Muscle layer of duodenum (tissue), 2 donors: Measurements from ENCODE around the gene ERCC4.
"Not testable (repeated sequence)": the region's sequence is repeated elsewhere in the genome, so short reads cannot be mapped to it uniquely, and the experiment has no call there.

ENCODE experiments used
- H3K27ac ChIP-seq: one replicate; pipeline ENCODE4 v1.7.0; 2013; ENCODE audit warnings: mild to moderate bottlenecking, low read length
- H3K27me3 ChIP-seq: one replicate; pipeline ENCODE4 v1.7.0; 2013; ENCODE audit warnings: low read depth, mild to moderate bottlenecking, control low read depth, low read length
- H3K36me3 ChIP-seq, 2 donors: one replicate each; pipeline ENCODE4 v1.7.0; 2013; ENCODE audit warnings: low read length in 2 of 2, control low read depth in 1 of 2, mild to moderate bottlenecking in 1 of 2; ENCODE audit not compliant: insufficient read depth in 2 of 2, control insufficient read depth in 1 of 2
- H3K4me1 ChIP-seq, 2 donors: one replicate each; pipeline ENCODE4 v1.7.0; 2013; ENCODE audit warnings: low read length in 2 of 2, mild to moderate bottlenecking in 2 of 2, control low read depth in 1 of 2, moderate library complexity in 1 of 2; ENCODE audit not compliant: insufficient read depth in 2 of 2, control insufficient read depth in 1 of 2
- H3K4me3 ChIP-seq, 2 donors: one replicate each; pipeline ENCODE4 v1.7.0; 2013; ENCODE audit warnings: low read length in 2 of 2, low read depth in 1 of 2, mild to moderate bottlenecking in 1 of 2
- H3K9me3 ChIP-seq, 2 donors: one replicate each; pipeline ENCODE4 v1.7.0; 2013; ENCODE audit warnings: low read length in 2 of 2, control low read depth in 1 of 2, mild to moderate bottlenecking in 1 of 2; ENCODE audit not compliant: control insufficient read depth in 1 of 2
- donor health status: healthy.

ERCC4 gene

DNA sequence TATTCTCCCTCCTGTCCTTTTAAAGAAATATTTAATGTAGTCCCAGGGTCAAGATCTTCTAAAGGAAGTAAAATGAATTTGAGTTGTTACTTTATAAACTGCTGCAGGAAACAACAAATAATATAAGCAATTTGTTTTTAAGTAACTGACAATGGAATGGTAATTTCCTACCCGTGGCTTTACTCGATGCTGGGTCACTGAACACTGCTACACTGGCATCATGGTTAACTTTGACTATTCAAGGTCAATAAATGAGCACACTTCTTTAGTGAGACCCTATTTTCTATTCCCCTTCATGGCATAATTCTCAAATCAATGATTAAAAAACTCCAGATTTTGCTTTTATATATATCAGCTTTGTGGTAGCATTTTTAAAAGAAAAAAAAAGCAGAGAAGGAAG lies 22.1 kb upstream of the ERCC4 start:
- H3K9me3 ChIP-seq, result peaks cover 5% of the 10 kb centered on the region in 2 donors
- no peaks in the 10 kb centered on the region for H3K4me1 ChIP-seq
- H3K36me3 ChIP-seq, result no peaks in the 10 kb centered on the region
- no peak overlapping the region for H3K4me3 ChIP-seq
- H3K27ac ChIP-seq, result no peak overlapping the region
- no peaks in the 10 kb centered on the region for H3K27me3 ChIP-seq

DNA sequence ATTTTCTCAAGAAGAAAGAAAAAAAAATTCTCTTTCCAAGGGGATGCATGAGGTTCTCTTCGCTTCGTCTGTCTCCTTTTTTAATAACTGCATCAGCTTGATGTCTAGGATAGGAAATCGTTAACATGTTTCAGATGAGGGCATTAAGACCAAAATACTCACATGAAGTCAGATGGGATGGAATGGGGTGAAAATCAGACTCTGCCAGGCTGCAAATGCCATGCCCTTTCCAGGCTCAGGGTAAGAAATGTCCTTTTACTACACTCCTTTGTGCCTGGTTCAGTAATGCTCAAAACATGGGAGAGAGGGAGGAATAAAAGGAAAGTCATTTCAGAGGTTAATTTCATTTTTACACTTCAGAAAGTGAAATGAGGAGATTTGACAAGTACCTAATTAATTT lies 21.7 kb upstream of the ERCC4 start:
- H3K4me1 ChIP-seq, result no peaks in the 10 kb centered on the region
- no peaks in the 10 kb centered on the region for H3K36me3 ChIP-seq
- H3K4me3 ChIP-seq, result no peak overlapping the region
- peaks cover 5% of the 10 kb centered on the region in 2 donors for H3K9me3 ChIP-seq
- H3K27ac ChIP-seq, result no peak overlapping the region
- H3K27me3 ChIP-seq, result no peaks in the 10 kb centered on the region

DNA sequence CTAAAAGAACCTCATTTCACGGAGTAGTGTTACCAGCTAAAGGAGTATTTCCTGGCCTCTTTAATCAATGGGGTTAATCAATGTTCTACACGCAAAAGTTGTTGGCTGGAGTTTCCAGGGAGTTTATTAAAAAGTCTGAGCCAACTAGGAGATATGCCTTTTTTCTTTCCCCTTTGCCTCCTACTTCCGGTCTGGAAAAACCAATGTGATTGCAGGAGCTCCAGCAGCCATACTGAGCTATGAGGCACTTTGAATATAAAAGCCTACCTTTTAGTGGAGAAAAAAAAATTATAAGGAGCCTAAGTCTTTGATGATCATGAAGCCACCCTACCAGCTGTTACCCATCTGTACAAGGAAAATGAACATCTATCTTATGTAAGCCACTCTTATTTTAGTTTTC lies 17.9 kb upstream of the ERCC4 start:
- Histone ChIP-seq H3K36me3 (no peaks in the 10 kb centered on the region), H3K9me3 (peaks cover 0 to 3% of the 10 kb centered on the region in 2 donors), H3K4me3 (no peak overlapping the region), H3K27me3 (no peaks in the 10 kb centered on the region), H3K27ac (no peak overlapping the region), H3K4me1 (no peaks in the 10 kb centered on the region)

DNA sequence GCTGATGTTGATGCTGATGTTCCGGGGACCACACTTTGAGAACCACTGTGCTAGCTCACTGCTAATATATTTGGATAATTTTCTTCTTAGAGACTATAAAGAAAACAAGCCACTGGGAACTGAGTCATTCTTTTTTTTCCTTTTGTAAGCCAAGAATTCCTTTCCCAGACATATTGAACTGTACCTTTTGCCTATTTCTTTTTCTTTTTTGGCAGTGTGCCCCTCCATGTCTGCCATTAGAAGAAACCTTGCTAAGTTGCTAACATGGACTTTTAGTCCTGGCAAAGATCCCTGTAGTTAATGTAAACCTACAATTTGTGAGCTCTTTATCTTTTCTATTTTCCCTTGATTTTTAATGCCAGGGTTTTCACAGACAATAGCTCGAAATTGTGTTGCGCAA lies 17.3 kb upstream of the ERCC4 start:
- no peak overlapping the region for H3K27ac ChIP-seq
- H3K9me3 ChIP-seq, result peaks cover 0 to 3% of the 10 kb centered on the region in 2 donors
- H3K36me3 ChIP-seq, result no peaks in the 10 kb centered on the region
- no peak overlapping the region for H3K4me3 ChIP-seq
- no peaks in the 10 kb centered on the region for H3K4me1 ChIP-seq
- H3K27me3 ChIP-seq, result no peaks in the 10 kb centered on the region

DNA sequence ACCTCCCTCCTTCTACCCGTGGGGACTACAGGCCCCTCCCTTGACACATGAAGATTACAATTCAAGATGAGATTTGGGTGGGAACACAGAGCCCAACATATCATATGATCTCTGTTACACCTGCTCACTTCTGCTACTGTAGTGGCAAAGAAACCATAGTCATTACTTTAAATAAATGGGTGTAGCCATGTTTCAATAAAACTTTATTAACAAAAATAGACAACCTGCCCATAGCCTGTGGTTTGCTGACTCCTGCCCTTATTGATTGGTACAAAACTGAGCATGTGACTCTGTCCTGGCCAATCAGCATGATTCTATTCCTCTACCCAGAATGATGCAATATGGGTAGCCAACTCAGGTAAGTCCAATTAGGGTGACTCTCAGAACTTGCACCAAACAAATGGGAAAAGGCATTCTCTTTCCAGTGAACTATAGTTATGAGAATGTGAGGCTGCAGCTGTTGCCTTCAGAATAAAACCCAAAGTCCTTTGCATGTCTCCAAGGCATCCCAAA lies 15.7 kb upstream of the ERCC4 start:
- Histone ChIP-seq H3K9me3 (peaks cover 0 to 3% of the 10 kb centered on the region in 2 donors), H3K27me3 (no peaks in the 10 kb centered on the region), H3K36me3 (no peaks in the 10 kb centered on the region), H3K27ac (no peak overlapping the region), H3K4me1 (no peaks in the 10 kb centered on the region), H3K4me3 (no peak overlapping the region)

DNA sequence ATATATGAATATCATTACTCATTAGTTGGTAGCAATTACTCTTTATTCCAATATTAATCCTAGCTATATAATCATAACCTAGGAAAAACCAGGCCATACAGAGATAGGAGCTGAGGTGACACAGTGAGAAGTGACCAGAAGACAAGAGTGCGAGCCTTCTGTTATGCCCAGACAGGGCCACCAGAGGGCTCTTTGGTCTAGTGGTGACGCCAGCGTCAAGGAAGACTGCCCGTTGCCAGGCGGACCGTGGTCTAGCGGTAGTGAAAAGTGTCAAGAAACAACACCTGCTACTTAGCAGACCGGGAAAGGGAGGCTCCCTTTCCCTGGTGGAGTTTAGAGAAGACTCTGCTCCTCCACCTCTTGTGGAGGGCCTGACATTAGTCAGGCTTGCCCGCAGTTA lies 15.1 kb upstream of the ERCC4 start:
- not testable (repeated sequence) for H3K27me3 ChIP-seq, H3K4me1 ChIP-seq, H3K27ac ChIP-seq, H3K9me3 ChIP-seq, H3K36me3 ChIP-seq, H3K4me3 ChIP-seq

DNA sequence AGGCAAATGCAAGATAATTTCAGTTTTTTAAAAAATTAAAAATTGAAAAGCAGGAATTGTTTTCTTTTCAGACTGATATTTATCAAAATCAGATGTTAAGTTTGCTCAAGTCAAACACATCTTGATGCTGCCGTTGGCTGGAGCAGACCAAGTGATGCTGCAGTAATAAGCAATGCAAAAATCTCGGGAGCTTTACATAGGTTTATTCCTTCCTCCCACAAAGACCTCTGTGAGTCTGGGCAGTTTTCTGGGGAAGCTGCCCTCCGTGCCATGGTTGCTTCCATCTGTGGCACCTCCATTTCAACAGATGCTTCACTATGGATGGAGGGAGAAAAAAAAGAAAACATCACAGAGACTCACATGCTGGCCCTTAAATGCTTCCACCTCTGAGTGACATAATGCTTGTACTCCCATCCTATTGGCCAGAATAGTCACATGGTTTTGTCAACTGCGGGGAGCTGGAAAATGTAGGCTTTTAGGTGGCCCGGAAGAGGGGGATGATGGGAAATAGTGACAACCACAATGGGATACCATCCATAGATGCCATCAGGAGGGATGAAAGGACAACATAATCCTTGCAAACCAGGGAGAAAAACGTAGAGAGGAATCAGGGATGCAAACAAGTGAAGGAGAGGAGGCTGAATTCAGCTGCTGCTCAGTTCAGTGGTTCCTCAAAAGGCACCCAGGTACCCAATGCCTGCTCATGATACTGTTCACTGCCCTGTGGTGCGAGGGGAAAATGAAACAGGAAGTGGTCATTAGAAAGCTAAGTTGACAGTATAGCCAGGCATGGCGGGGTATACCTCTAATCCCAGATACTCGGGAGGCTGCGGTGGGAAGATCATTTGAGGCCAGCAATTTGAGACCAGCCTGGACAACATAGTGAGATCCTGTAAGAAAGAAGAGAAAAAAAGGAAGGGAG lies 13.5 kb upstream of the ERCC4 start:
- Histone ChIP-seq H3K9me3 (peaks cover 0 to 3% of the 10 kb centered on the region in 2 donors), H3K4me3 (no peak overlapping the region), H3K36me3 (no peaks in the 10 kb centered on the region), H3K27ac (no peak overlapping the region), H3K4me1 (peaks cover 0 to 7% of the 10 kb centered on the region in 2 donors), H3K27me3 (no peaks in the 10 kb centered on the region)

DNA sequence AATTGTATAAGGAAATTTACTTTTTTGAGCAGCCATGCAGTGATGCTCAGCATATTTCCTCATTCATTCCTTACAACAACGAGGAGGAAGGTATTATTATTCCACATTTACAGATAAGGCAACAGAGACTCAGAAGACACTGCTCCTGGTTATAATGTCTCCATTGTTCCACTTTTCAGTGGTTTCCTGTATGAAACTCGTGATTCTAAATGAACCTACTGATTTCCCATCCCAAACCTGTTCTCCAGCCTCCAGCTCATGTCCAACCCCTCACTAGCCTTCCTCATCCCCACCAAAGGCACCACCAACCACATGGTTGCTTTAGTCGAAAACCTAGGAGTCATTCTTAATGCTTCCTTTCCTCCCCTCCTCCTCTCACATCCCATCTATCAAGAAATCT lies 12.5 kb upstream of the ERCC4 start:
- no peak overlapping the region for H3K4me3 ChIP-seq
- no peaks in the 10 kb centered on the region for H3K9me3 ChIP-seq
- H3K27ac ChIP-seq, result no peak overlapping the region
- H3K27me3 ChIP-seq, result no peaks in the 10 kb centered on the region
- H3K36me3 ChIP-seq, result no peaks in the 10 kb centered on the region
- peaks cover 0 to 7% of the 10 kb centered on the region in 2 donors for H3K4me1 ChIP-seq

DNA sequence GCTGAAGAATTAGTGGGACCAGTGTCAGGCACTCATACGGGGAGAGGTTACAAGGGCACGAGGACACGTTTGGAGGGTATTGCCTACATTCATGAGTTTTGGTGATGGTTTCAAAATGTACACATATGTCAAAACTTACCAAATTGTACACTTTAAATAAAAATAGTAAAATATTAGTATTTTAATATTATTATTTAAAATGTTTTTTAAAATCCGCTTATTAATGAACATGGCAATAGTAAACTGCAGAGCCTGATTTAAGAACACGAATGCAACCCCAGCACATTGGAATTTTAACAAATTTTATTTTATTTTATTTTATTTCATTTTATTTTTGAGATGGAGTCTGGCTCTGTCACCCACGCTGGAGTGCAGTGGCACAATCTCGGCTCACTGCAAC lies 10.9 kb upstream of the ERCC4 start:
- H3K4me1 ChIP-seq, result peaks cover 0 to 7% of the 10 kb centered on the region in 2 donors
- H3K36me3 ChIP-seq, result no peaks in the 10 kb centered on the region
- no peak overlapping the region for H3K4me3 ChIP-seq
- H3K9me3 ChIP-seq, result no peaks in the 10 kb centered on the region
- H3K27ac ChIP-seq, result no peak overlapping the region
- no peaks in the 10 kb centered on the region for H3K27me3 ChIP-seq

DNA sequence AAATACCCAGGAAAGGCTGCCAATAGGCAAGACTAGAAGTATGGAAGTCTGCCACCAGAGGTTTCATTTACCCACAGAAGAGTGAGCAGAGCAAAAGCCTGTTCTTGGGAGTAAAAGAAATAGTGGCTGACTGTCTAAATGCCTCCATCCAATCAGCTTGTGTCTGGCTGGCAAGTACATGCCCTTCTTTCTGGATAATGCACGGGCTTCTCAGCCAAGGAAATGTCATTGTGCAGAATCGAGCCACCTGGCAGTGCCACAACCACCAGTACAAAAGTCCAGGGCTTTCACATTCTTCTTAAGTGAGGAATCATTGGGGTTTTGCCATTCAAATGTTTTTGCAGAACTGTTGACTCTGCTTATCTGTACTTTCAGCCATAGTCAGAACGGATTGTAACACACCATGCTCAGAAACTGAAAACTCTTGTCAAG lies 10.1 kb upstream of the ERCC4 start:
- H3K4me1 ChIP-seq, result peaks cover 0 to 7% of the 10 kb centered on the region in 2 donors
- no peak overlapping the region for H3K4me3 ChIP-seq
- H3K36me3 ChIP-seq, result no peaks in the 10 kb centered on the region
- H3K27me3 ChIP-seq, result no peaks in the 10 kb centered on the region
- no peaks in the 10 kb centered on the region for H3K9me3 ChIP-seq
- no peak overlapping the region for H3K27ac ChIP-seq

DNA sequence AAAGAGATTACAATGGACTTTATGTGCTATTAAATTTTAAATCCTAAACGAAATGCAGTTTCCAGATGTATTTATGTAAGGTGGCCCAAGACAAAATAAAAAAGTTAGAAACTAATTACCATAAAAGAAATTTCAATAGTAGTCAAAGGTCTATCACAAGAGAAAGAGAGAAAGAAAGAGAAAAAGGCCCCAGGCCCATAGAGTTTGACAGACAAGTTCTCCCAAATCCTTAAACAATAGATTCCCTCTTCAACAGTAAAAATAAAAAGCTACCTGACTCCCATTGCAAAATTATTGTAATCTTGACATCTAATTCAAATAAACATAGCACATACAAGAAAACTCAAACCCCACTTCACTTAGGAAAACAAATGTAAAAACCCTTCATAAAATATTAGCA lies 8.6 kb upstream of the ERCC4 start:
- H3K27me3 ChIP-seq, result no peaks in the 10 kb centered on the region
- peaks cover 0 to 7% of the 10 kb centered on the region in 2 donors for H3K4me1 ChIP-seq
- no peaks in the 10 kb centered on the region for H3K9me3 ChIP-seq
- no peaks in the 10 kb centered on the region for H3K36me3 ChIP-seq
- no peak overlapping the region for H3K4me3 ChIP-seq
- H3K27ac ChIP-seq, result no peak overlapping the region
